B cell (primary cell): Measurements from ENCODE around the gene ACER1. TPM values are rescaled to one million over a fixed set of nuclear protein-coding genes. Genes with fewer than 3 reads are reported as not detected.

Experiments
- ATAC-seq: fragments of 200-7000 bp; cut with Tn5 transposase; one replicate; pipeline ENCODE4 v1.10.0; 2021; ENCODE audit warnings: low read depth, mild to moderate bottlenecking, moderate number of reproducible peaks, moderate library complexity
- CTCF ChIA-PET: fragments of 350-600 bp; sonication (Branson Sonifier 250); formaldehyde crosslinking; loops from one replicate; lab custom pipeline; 2021; ENCODE audit warnings: antibody characterized with exemption, inconsistent platforms; lab: Charles Lee
- POLR2A ChIA-PET: fragments of 350-600 bp; sonication (Branson Sonifier 250); formaldehyde crosslinking; loops from one replicate; lab custom pipeline; 2021; ENCODE audit warnings: antibody characterized with exemption; lab: Charles Lee
- DNase-seq: peaks from one replicate; pipeline ENCODE4 v3.0.0; 2013
- H2AFZ ChIP-seq: 2 replicates; pipeline ENCODE4 v1.6.1; 2012; ENCODE audit warnings: mild to moderate bottlenecking, low read depth, low read length; ENCODE audit not compliant: insufficient read depth, poor library complexity, severe bottlenecking
- H3K27ac ChIP-seq, 2 donors: 1 replicate in 1 of 2; 2 replicates in 1 of 2; pipeline ENCODE4 v1.5.1; 2012 to 2013; ENCODE audit warnings: low read length in 2 of 2, mild to moderate bottlenecking in 2 of 2, moderate library complexity in 1 of 2
- H3K27me3 ChIP-seq, 4 experiments: fragments of 200-600 bp in 1 of 4; sonication (generic) in 1 of 4; replicated peaks in 1 of 4; 1 replicate in 2 of 4; 2 replicates in 2 of 4; pipeline versions ENCODE4 v1.6.1 to v1.7.0; 2013 to 2016; ENCODE audit warnings: low read length in 3 of 4, mild to moderate bottlenecking in 2 of 4, mixed read lengths in 1 of 4, moderate library complexity in 1 of 4; ENCODE audit not compliant: insufficient read depth in 4 of 4, control insufficient read depth in 3 of 4; ENCODE audit errors: control extremely low read depth in 1 of 4
- H3K36me3 ChIP-seq, 2 experiments: replicated peaks in 1 of 2; 1 replicate in 1 of 2; 2 replicates in 1 of 2; pipeline versions ENCODE4 v1.6.1 to v1.7.1; 2013; ENCODE audit warnings: low read length in 1 of 2; ENCODE audit not compliant: insufficient read depth in 2 of 2, control insufficient read depth in 1 of 2; ENCODE audit errors: control extremely low read depth in 1 of 2, extremely low read depth in 1 of 2
- H3K4me1 ChIP-seq, 2 donors: fragments of 200-600 bp in 1 of 2; sonication (generic) in 1 of 2; 1 replicate in 1 of 2; 2 replicates in 1 of 2; pipeline versions ENCODE4 v1.5.1 to v1.6.1; 2013 to 2017; ENCODE audit warnings: low read length in 2 of 2; ENCODE audit not compliant: control insufficient read depth in 2 of 2, insufficient read depth in 2 of 2
- H3K4me2 ChIP-seq: replicated peaks from 2 replicates; pipeline ENCODE3; 2012; ENCODE audit warnings: mild to moderate bottlenecking, low read depth, low read length; ENCODE audit not compliant: poor library complexity, severe bottlenecking
- H3K4me3 ChIP-seq, 5 experiments: fragments of 200-600 bp in 1 of 5; sonication (generic) in 1 of 5; 1 replicate in 3 of 5; 2 replicates in 2 of 5; pipeline versions ENCODE4 v1.5.1 to v1.7.0; 2011 to 2016; ENCODE audit warnings: low read length in 4 of 5, mild to moderate bottlenecking in 4 of 5, low read depth in 2 of 5, control low read depth in 1 of 5, moderate library complexity in 1 of 5; ENCODE audit not compliant: insufficient read depth in 1 of 5; ENCODE audit errors: control extremely low read depth in 1 of 5, extremely low read depth in 1 of 5
- H3K79me2 ChIP-seq: fragments of 200-600 bp; sonication (generic); one replicate; pipeline ENCODE4 v1.6.0; 2016; ENCODE audit warnings: low read length; ENCODE audit not compliant: control insufficient read depth, insufficient read depth
- H3K9ac ChIP-seq: fragments of 200-600 bp; sonication (generic); 2 replicates; pipeline ENCODE4 v1.6.1; 2017; ENCODE audit warnings: mild to moderate bottlenecking, low read length, moderate library complexity
- H3K9me3 ChIP-seq, 3 donors: one replicate each; pipeline versions ENCODE4 v1.6.1 to v1.7.1; 2013; ENCODE audit warnings: low read length in 2 of 3; ENCODE audit not compliant: control insufficient read depth in 2 of 3, insufficient read depth in 1 of 3; ENCODE audit errors: control extremely low read depth in 1 of 3
- H4K20me1 ChIP-seq: 2 replicates; pipeline ENCODE4 v1.6.0; 2012; ENCODE audit warnings: mild to moderate bottlenecking, low read length; ENCODE audit not compliant: insufficient read depth, control insufficient read depth, poor library complexity, severe bottlenecking
- H3K27ac Mint-ChIP-seq: one replicate; pipeline ENCODE4 v1.8.0; 2021; ENCODE audit warnings: mixed read lengths
- H3K27me3 Mint-ChIP-seq: one replicate; pipeline ENCODE4 v1.8.0; 2021; ENCODE audit warnings: mixed read lengths
- H3K4me1 Mint-ChIP-seq: one replicate; pipeline ENCODE4 v1.8.0; 2021; ENCODE audit warnings: mixed read lengths
- H3K4me3 Mint-ChIP-seq: one replicate; pipeline ENCODE4 v1.8.0; 2021; ENCODE audit warnings: mixed read lengths
- H3K9me3 Mint-ChIP-seq: one replicate; pipeline ENCODE4 v1.8.0; 2022; ENCODE audit warnings: mixed read lengths; ENCODE audit not compliant: insufficient read depth
- CTCF ChIP-seq: fragments of 200-600 bp; IDR thresholded peaks from one replicate; pipeline ENCODE4 v1.8.0; 2022; ENCODE audit warnings: antibody characterized with exemption, mild to moderate bottlenecking
- EZH2 ChIP-seq: IDR thresholded peaks from 2 replicates; pipeline ENCODE4 v1.6.1; 2012; ENCODE audit warnings: borderline replicate concordance, low read depth, mild to moderate bottlenecking, moderate library complexity, low read length; ENCODE audit not compliant: insufficient read depth, poor library complexity, severe bottlenecking
- WGBS: methylation state at CpG from one replicate; pipeline ENCODE4 v1.1.5; 2013; ENCODE audit warnings: missing lambda C conversion rate; ENCODE audit not compliant: insufficient coverage; 5-methylcytosine and 5-hydroxymethylcytosine counted together
- intact Hi-C: fragments of 100-400 bp; cut with micrococcal nuclease; formaldehyde crosslinking; loops from one replicate; pipeline ENCODE4 v1.10.0; 2022
- polyA plus RNA-seq: library from polyadenylated mRNA; depleted of rRNA; stranded (reverse); fragments of >200 nt; gene quantifications from 2 replicates; pipeline ENCODE4 v1.2.3, GENCODE V29; 2012
- total RNA-seq, 2 donors: library from RNA; stranded (reverse); fragments of 120-200 nt in 1 of 2; gene quantifications; 1 replicate in 1 of 2; 2 replicates in 1 of 2; pipeline versions ENCODE4 v1.2.3 to v1.2.4, GENCODE V29; 2013 to 2022

Gene ACER1
- total and polyA plus RNA-seq, 2 donors (not counting 1 experiment from before 2014, with no cell fraction given): not detected

DNA sequence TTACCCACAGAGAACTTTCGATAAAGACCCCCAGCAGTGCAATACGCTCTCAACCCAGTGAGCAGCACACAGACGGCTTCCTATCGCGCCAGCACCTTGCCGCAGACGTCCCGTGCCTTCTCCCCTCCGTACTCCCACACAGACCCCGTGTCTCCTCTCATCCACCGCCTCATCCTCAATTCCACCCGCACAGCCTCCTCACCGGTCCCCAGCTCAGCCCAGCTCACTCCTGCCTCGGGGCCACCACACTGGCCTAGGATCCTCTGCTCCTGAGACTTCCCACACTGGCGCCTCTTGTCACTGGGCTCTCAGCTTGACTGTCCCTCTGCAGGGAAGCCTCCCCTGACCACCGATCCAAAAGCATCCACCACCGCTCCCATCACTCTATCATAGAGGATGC, 62.6 kb downstream of the ACER1 start:
- Histone ChIP-seq H3K9ac (no peak overlapping the region), H3K9me3 (no peaks in the 10 kb centered on the region), H3K4me2 (no peak overlapping the region), H3K4me3 (no peak overlapping the region), H3K27ac (no peak overlapping the region), H3K79me2 (peaks cover 76% of the 10 kb centered on the region), H3K27me3 (no peaks in the 10 kb centered on the region), H2AFZ (no peak overlapping the region), H4K20me1 (peaks cover 66% of the 10 kb centered on the region), H3K36me3 (peaks cover 0 to 20% of the 10 kb centered on the region in 2 experiments), H3K4me1 (no peaks in the 10 kb centered on the region)
- intact Hi-C loops: no loop called here
- no peak for DNase-seq
- POLR2A ChIA-PET: no interaction called here
- H3K4me3 Mint-ChIP-seq: no peak overlapping the region
- TF ChIP-seq CTCF: no peak
- no peak for TF ChIP-seq EZH2
- CTCF ChIA-PET: no interaction called here
- 95% methylated on average over 17 of the region's 17 CpGs for WGBS
- no peak overlapping the region for H3K27ac Mint-ChIP-seq
- H3K9me3 Mint-ChIP-seq: no peaks in the 10 kb centered on the region
- no peaks in the 10 kb centered on the region for H3K27me3 Mint-ChIP-seq
- H3K4me1 Mint-ChIP-seq: peaks cover 5% of the 10 kb centered on the region
- no peak for ATAC-seq

GRCh38 chr19:6270076-6270745, 63.2 kb downstream of the ACER1 start:
- Histone ChIP-seq H3K27me3 (no peaks in the 10 kb centered on the region), H2AFZ (no peak overlapping the region), H3K27ac (no peak overlapping the region), H3K79me2 (peaks cover 72% of the 10 kb centered on the region), H4K20me1 (peaks cover 59% of the 10 kb centered on the region), H3K36me3 (peaks cover 0 to 20% of the 10 kb centered on the region in 2 experiments), H3K4me2 (no peak overlapping the region), H3K4me1 (no peaks in the 10 kb centered on the region), H3K4me3 (no peak overlapping the region), H3K9ac (no peak overlapping the region), H3K9me3 (no peaks in the 10 kb centered on the region)
- no peaks in the 10 kb centered on the region for H3K27me3 Mint-ChIP-seq
- ATAC-seq (no peak), DNase-seq (no peak)
- POLR2A ChIA-PET: no interaction called here
- intact Hi-C loops: no loop called here
- TF ChIP-seq CTCF: no peak
- TF ChIP-seq EZH2: no peak
- WGBS: 96% methylated on average over 19 of the region's 31 CpGs
- H3K9me3 Mint-ChIP-seq: no peaks in the 10 kb centered on the region
- H3K4me1 Mint-ChIP-seq: peaks cover 5% of the 10 kb centered on the region
- no peak overlapping the region for H3K27ac Mint-ChIP-seq
- CTCF ChIA-PET: no interaction called here
- no peak overlapping the region for H3K4me3 Mint-ChIP-seq
